ENCODE results near the gene PRR35.

The PRR35 gene

GRCh38 chr16:560204-560700 lies at the start of gene PRR35:
Gene PRR35, plus strand, starts transcription at chr16:560394. Its CDS starts 2,901 bp downstream, at chr16:563295.
- no peak for DNase-seq

DNA sequence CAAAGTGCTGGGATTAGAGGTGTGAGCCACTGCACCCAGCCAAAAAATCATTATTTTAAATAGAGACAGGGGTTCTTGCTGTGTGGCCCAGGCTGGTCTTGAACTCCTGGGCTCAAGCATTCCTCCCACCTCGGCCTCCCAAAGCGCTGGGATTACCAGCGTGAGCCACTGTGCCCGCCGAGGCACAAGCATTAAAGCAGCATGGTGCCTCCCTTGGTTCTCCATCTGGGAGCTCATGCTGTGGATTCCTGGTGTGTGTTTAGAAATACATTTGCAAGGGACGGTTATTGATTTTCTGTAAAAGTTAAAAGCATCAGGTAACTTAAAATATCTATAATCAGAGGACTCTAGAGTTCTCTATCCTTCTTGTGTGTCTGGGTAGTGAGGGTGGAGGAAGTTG lies 47.4 kb upstream of the PRR35 start:
- DNase-seq, result no peak

DNA sequence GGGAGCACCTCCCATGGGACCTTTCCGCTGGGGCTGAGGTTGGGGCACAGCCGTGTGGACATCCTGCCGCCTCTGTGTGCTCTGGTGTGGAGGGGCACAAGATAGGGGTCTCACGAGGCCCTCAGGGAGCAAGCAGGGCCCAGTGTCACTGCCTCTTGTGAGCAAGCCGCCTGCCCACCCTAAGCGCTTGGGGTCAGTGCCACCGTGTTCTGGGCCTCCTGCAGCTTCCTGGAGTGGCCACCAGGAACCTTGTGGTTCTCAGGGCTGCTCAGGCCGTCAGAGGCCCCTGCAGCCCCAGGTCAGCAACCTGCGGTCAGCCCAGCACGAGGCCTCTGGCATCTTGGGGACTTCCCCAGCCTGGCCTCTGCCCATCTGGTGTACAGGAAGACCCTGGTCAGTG lies 46.2 kb upstream of the PRR35 start:
- no peak for DNase-seq

DNA sequence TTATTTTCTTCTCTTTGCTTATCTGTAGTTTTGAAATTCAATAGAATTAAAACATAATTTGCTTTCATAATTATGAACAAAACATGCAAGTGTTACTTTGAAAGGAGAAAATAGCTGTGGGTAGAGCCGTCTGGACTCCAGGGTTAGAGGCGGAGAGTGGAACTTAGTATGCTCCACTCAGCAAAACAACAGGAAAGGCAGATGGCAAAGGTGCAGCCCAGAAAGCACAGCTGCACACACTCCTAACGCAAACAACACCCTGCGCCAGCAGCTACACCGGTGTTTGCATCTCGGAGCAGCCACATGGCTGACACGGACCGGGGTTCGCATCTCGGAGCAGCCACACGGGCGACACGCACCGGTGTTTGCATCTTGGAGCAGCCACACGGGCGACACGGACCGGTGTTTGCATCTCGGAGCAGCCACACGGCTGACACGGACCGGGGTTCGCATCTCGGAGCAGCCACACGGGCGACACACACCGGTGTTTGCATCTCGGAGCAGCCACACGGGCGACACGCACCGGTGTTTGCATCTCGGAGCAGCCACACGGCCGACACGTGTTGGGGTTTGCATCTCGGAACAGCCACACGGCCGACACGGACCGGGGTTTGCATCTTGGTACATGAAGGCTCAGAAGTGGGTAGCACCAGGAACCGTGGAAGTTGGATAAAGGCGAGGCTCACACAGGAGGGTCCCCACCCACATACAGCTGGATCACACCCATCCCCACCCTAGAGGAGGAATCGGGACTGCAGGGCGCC lies 44.8 kb upstream of the PRR35 start:
- DNase-seq, result no peak

GRCh38 chr16:515939-516226 lies 44.3 kb upstream of the PRR35 start:
- DNase-seq, result no peak

DNA sequence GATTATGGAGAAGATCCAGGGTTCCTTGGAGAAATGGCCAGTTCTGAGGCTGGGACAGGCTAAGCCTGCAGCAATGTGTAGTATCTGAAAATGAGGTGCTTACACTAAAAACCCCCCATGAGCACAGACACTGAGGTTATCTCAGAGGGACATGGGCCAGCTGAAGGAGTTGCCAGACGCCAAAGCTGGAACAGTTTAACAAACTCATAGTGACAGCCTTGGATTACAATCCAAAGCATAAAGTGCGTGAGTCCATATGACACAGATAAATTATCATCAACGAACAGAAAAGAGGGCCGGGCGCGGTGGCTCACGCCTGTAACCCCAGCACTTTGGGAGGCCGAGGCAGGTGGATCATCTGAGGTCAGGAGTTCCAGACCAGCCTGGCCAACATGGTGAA lies 43.9 kb upstream of the PRR35 start:
- no peak for DNase-seq

DNA sequence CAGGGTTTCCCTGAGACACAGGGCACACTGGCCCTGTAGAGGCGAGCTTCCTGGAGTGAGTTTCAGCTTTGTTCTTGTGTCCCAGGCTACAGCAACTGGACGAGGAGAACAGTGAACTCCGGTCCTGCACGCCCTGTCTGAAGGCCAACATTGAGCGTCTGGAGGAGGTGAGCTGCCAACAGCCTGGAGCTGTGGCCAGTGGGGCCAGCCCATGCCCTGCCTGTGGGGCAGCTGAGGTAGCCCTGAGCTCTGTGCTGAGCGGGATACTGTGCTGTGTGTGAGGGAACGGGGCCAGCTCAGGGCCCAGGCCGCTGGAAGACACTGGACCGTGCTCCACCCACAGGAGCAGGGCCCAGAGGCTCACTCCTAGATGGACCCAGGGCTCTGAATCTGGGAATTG lies 41.3 kb upstream of the PRR35 start:
- DNase-seq, result no peak

- DNase-seq, result no peak
Measured at GRCh38 chr16:519425-519824, 40.8 kb upstream of the PRR35 start.

GRCh38 chr16:519841-520687 lies 40.1 kb upstream of the PRR35 start:
- DNase-seq, result no peak

- DNase-seq, result no peak
Measured at GRCh38 chr16:520847-521246, 39.3 kb upstream of the PRR35 start.

- DNase-seq, result no peak
Measured at GRCh38 chr16:521381-522210, 38.6 kb upstream of the PRR35 start.

- no peak for DNase-seq
Measured at GRCh38 chr16:522320-523096, 37.7 kb upstream of the PRR35 start.

GRCh38 chr16:523097-523741 lies 37.0 kb upstream of the PRR35 start:
- DNase-seq, result no peak

DNA sequence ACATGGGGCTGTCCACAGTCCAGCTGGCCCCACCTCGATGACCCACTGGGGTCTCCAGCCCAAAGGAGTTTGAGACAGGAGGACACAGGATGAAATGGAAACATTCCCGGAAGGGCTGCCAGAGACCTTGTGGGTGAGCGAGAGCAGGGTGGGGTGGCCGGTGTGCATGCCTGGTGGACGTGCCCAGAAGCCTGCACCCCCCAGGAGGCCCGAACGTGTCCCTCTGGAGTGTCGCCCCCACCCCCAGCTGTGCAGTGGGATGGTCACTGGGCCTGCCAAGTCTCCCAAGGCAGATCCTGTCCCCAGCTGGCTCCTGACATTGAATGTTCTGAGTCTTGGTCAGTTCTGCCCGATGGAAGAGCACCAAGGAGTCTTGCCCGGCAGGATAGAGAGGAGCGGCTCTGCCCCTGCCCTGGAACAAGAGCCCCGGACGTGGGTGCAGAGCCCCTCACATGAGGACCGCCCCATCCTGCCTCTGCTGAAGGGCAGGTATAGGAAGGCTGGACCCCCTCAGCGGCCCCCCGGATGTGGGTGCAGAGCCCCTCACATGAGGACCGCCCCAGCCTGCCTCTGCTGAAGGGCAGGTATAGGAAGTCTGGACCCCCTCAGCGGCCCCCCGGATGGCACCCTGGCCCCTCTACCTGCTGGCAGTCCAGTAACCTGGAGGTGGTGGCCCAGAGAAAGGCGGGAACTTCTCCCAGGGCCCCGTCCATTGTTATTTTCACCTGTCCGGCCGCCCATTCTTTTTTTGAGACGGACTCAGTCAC lies 35.7 kb upstream of the PRR35 start:
- DNase-seq, result no peak

GRCh38 chr16:525123-525519 lies 35.1 kb upstream of the PRR35 start:
- no peak for DNase-seq

GRCh38 chr16:525520-526180 lies 34.5 kb upstream of the PRR35 start:
- peak; percentile 11 for DNase-seq

- DNase-seq, result no peak
Measured at GRCh38 chr16:526181-527014, 33.8 kb upstream of the PRR35 start.

DNA sequence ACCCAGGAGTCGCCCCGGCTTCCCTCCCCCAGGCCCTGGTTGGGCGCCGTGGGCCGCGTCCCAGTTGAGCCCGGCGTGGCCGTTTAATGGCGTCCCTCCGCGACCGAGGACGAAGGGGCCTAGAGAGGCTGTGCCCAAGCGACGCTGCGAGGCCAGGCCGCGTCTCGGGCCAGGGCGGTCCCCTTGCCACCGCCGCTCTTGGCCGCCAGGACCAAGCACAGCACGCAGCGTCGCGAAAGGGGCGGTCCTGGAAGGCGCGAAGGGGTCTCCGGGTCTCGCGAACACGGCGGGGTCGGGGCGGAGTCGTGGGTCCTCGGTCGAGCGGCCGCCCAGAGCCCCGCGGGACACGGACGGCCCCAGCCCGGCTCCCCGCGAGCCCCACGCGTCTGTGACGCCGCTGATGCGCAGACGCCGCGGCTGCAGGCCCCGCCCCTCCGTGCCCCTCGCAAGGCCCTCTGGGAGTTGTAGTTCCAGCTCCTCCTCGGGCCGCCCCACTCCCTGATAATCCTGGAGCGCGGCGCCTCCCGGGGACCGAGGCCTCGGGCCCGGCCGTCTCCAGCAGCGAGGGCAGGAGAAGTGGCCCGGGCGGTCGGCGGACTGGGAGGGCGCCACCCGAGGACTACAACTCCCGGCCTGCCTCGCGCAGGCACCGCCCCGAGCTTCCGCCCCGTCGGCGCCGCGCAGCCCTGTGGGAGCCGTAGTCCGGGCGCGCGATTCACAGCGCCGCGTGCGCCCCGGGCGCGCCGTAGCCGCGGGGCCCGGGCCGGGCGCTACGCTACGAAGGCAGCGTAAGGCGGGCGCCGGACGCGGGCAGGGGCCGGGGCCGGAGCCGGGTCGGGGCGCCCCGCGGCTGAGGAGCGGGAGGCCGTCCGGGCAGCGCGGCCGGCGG lies 32.9 kb upstream of the PRR35 start, which contains the start of gene CAPN15:
TSS of gene CAPN15 (plus strand) at position 698 of the 889 bp plus-strand sequence. CDS start 19,127 bp downstream, outside the sequence.
- peak; percentile 70 for DNase-seq

Measured in NCI-H446 treated with DMSO at 0.1 percent for 48 hours (cell line).